Urinary bladder (tissue), 4 donors: ENCODE measurements around the gene SPSB4. TPM values are rescaled to one million over a fixed set of nuclear protein-coding genes. Genes with fewer than 3 reads are reported as not detected.

ENCODE experiments used
- DNase-seq: peaks from one replicate; pipeline ENCODE4 v3.0.0-alpha.2; 2015; ENCODE audit errors: extremely low spot score
- H3K27ac ChIP-seq: one replicate; pipeline ENCODE4 v1.5.1; 2013; ENCODE audit warnings: low read depth, mild to moderate bottlenecking, moderate library complexity
- H3K36me3 ChIP-seq: one replicate; pipeline ENCODE4 v1.6.1; 2013; ENCODE audit warnings: mild to moderate bottlenecking, moderate library complexity; ENCODE audit not compliant: insufficient read depth
- H3K4me1 ChIP-seq: one replicate; pipeline ENCODE4 v1.6.1; 2013; ENCODE audit warnings: mild to moderate bottlenecking, moderate library complexity; ENCODE audit not compliant: insufficient read depth
- H3K4me3 ChIP-seq: one replicate; pipeline ENCODE4 v1.5.1; 2013; ENCODE audit warnings: low read depth, low read length
- WGBS: extraction: QIAGEN DNeasy Blood & Tissue Kit; methylation state at CpG from one replicate; pipeline ENCODE4 v1.1.7; 2013; 5-methylcytosine and 5-hydroxymethylcytosine counted together
- polyA plus RNA-seq: library from polyadenylated mRNA; stranded (reverse); fragments of 200-250 nt; gene quantifications from one replicate; pipeline ENCODE4 v1.2.3, GENCODE V29; 2013
- total RNA-seq: library from RNA; depleted of rRNA; stranded (reverse); fragments of >200 nt; gene quantifications from one replicate; pipeline ENCODE4 v1.2.3, GENCODE V29; 2014
- donor health status: healthy with polysubstance abuse.
- donor health status: healthy.

The SPSB4 gene
- total and polyA plus RNA-seq, 2 donors: 0.29 to 5.6 TPM

GRCh38 chr3:141076036-141076773 lies 25.1 kb downstream of the SPSB4 start:
- Histone ChIP-seq H3K27ac (no peak overlapping the region), H3K4me1 (no peaks in the 10 kb centered on the region), H3K4me3 (no peak overlapping the region), H3K36me3 (no peaks in the 10 kb centered on the region)
- WGBS: 51% methylated on average over 12 of the region's 12 CpGs
- DNase-seq: no peak

- Histone ChIP-seq H3K27ac (no peak overlapping the region), H3K4me1 (no peaks in the 10 kb centered on the region), H3K4me3 (peak overlapping the region; percentile 6), H3K36me3 (no peaks in the 10 kb centered on the region)
- 7% methylated on average over 23 of the region's 23 CpGs for WGBS
- peak; percentile 45 for DNase-seq
These were observed 25.8 kb downstream of the SPSB4 start for GRCh38 chr3:141076797-141077571.

- WGBS: 83% methylated on average over 6 of the region's 6 CpGs
- no peaks in the 10 kb centered on the region for H3K36me3 ChIP-seq
- H3K27ac ChIP-seq: no peak overlapping the region
- no peak overlapping the region for H3K4me3 ChIP-seq
- H3K4me1 ChIP-seq: no peaks in the 10 kb centered on the region
- DNase-seq: no peak
These were observed 26.5 kb downstream of the SPSB4 start for GRCh38 chr3:141077631-141078030.

DNA sequence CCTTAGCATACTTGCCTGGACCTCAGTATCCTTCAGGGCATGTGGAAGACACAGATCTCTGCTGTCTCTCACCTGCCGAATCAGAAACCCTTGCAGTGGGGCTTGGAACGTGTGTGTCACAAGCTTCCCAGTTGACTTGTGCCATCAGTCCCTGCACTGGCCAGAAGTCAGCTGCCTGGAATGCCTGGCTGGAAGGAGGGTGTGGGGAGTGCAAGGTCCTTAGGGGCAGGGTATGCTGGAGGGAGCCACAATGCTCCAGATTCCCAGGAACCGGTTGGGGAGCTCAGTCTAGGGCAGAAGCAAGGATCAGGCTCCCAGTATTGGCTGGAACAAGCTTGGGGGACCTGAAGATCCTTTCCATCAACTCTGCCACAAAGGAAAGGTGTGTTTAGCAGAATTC lies 27.1 kb downstream of the SPSB4 start:
- Histone ChIP-seq H3K27ac (no peak overlapping the region), H3K4me1 (no peaks in the 10 kb centered on the region), H3K4me3 (no peak overlapping the region), H3K36me3 (no peaks in the 10 kb centered on the region)
- DNase-seq: no peak
- whole genome bisulfite sequencing: 93% methylated on average over 3 of the region's 3 CpGs

DNA sequence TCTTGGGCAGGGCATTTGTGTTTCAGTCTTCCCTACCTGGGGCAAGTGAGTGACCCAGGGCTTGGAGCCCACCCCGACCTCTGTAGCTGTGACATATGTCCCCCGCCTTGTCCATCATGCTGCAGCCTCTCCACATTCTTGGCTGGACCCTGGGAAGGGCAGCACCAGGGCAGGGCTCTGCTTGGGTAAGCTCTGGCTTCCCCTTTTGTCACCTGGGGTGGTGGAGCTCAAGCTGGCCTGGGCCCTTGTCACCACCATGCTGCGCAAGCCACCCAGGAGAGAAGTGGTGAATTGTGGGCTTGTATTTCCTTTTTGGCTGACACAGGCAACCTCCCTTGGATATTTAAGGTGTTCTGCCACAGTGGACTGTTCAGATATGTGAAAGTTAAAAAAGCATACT lies 29.3 kb downstream of the SPSB4 start:
- Histone ChIP-seq H3K4me1 (no peaks in the 10 kb centered on the region), H3K4me3 (no peak overlapping the region), H3K36me3 (no peaks in the 10 kb centered on the region), H3K27ac (no peak overlapping the region)
- no peak for DNase-seq
- WGBS: 89% methylated on average over 3 of the region's 3 CpGs

DNA sequence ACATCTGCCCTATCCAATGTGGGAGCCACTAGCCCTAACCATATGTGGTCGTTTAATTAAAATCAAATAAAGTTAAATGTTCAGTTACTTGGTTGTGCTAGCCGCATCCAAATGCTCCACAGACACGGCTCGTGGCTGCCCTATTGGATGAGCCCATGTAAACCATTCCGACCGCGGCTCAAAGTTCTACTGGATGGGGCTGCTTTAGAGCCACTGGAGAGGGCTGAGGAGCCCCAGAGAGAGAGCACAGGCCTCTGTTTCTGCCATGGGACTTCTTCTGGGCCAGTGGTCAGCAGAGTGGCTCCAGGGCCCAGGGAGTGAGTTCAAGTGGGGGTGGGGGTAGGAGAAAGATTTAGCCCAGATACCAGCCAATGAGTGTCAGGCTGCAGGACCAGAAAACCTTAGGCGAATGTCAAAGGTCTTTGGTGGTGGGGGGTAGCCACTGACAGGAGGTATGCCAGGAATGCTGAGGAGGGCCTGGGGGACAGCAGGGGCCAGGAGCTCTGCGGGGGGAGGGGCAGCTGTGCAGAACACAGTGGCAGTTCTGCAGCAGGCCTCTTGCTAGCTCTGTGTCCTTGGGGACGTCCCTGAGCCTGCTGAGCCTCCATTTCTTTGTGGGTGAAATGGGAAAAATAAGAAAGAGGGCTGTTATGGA lies 30.1 kb downstream of the SPSB4 start:
- DNase-seq: no peak
- Histone ChIP-seq H3K36me3 (no peaks in the 10 kb centered on the region), H3K4me1 (no peaks in the 10 kb centered on the region), H3K27ac (no peak overlapping the region), H3K4me3 (no peak overlapping the region)
- 87% methylated on average over 10 of the region's 10 CpGs for WGBS

DNA sequence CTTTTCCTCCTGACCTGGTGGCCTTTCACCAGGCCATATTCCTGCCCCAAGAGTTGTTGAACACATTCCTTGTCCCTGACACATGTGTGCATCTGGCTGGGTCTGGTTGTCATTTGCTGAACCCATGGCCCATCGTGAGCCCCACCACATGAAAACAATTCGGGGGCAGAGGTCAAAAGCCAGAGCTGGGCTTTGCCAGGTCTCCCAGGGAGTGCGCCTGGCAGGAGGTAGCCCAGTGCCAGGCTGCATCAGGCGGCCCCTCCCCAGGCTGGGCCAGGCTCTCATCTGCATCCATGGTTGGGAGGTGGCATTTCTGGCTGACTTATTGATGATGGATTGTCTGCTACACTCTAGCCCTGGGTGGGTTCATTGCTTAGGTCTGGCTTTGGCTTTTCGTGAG lies 30.9 kb downstream of the SPSB4 start:
- no peak for DNase-seq
- Histone ChIP-seq H3K36me3 (no peaks in the 10 kb centered on the region), H3K4me3 (no peak overlapping the region), H3K4me1 (no peaks in the 10 kb centered on the region), H3K27ac (no peak overlapping the region)
- WGBS: 93% methylated on average over 5 of the region's 5 CpGs

GRCh38 chr3:141083226-141083625 lies 32.1 kb downstream of the SPSB4 start:
- no peak overlapping the region for H3K4me3 ChIP-seq
- DNase-seq: no peak
- 91% methylated on average over 6 of the region's 6 CpGs for WGBS
- H3K4me1 ChIP-seq: no peaks in the 10 kb centered on the region
- H3K36me3 ChIP-seq: no peaks in the 10 kb centered on the region
- H3K27ac ChIP-seq: no peak overlapping the region

GRCh38 chr3:141083836-141084649 lies 32.9 kb downstream of the SPSB4 start:
- H3K27ac ChIP-seq: no peak overlapping the region
- no peaks in the 10 kb centered on the region for H3K36me3 ChIP-seq
- no peaks in the 10 kb centered on the region for H3K4me1 ChIP-seq
- DNase-seq: no peak
- WGBS: 76% methylated on average over 13 of the region's 13 CpGs
- H3K4me3 ChIP-seq: no peak overlapping the region

GRCh38 chr3:141085343-141086070 lies 34.4 kb downstream of the SPSB4 start:
- Histone ChIP-seq H3K36me3 (no peaks in the 10 kb centered on the region), H3K27ac (no peak overlapping the region), H3K4me3 (no peak overlapping the region), H3K4me1 (no peaks in the 10 kb centered on the region)
- DNase-seq: no peak
- WGBS: 90% methylated on average over 3 of the region's 3 CpGs

DNA sequence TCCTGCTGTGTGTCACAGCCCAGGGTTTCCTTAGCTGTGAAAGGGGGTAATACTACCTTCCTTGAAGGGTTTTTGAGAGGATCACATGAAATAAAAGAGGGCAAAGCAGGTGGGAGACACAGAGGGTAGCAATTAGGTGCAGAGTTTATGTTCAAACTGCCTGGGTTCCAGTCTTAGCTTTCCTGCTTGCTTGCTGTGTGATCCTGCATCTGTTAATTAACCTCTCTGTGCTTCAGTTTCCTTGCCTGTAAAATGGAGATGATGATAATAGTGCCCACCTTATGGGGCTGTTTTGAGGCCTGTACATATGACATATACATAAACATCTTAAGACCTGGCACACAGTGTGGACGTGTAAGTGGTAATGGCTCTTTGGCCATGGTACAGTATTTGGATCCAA lies 35.0 kb downstream of the SPSB4 start:
- no peak for DNase-seq
- Histone ChIP-seq H3K36me3 (no peaks in the 10 kb centered on the region), H3K4me3 (no peak overlapping the region), H3K27ac (no peak overlapping the region), H3K4me1 (no peaks in the 10 kb centered on the region)
- 39% methylated on average over 1 of the region's 1 CpG for WGBS

DNA sequence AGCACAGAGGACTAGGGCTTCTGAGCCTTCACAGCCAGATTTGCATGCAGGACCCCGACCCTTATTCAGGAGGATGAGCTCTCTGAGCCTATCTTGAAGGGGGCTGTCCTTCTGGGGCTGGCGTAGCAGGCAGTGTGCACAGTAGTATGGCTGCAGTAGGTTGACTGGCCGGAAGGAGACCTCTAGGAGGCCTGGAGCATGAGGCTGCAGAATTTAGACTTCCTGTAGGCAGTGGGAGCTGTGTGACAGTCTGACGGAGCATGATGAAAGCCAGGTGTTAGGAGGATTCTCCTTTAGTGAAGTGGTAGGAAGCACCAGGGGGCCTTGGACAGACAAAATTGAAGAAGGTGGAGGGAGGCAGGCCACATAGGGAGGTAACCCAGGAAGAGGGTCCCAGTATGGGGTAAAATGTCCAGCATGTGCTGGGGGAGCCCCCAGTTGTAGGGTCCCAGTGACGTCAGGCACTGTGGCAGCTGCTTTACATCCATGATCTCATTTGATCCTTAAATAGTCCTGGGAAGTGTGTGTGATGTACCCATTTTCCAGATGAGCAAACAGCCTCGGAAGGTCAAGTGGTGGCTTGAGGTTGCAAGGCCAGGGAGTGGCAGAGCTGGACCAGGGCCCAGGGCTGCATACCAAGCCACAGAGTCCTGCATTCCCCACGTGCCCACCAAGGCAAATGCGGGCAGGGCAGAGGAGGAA lies 36.1 kb downstream of the SPSB4 start:
- no peaks in the 10 kb centered on the region for H3K4me1 ChIP-seq
- 71% methylated on average over 8 of the region's 8 CpGs for WGBS
- H3K4me3 ChIP-seq: no peak overlapping the region
- DNase-seq: no peak
- H3K27ac ChIP-seq: no peak overlapping the region
- H3K36me3 ChIP-seq: no peaks in the 10 kb centered on the region
